H7 (cell line): ENCODE results near the gene CYBA. TPM values are rescaled to one million over a fixed set of nuclear protein-coding genes. Genes with fewer than 3 reads are reported as not detected.
A peak's percentile ranks its signal among the peaks of the same experiment; 100 is the strongest.

Experiments
- DNase-seq: peaks from one replicate; pipeline ENCODE4 v3.0.0; 2012
- H3K27me3 ChIP-seq: 2 replicates; pipeline ENCODE4 v1.6.0; 2011; ENCODE audit warnings: mild to moderate bottlenecking, low read length; ENCODE audit not compliant: control insufficient read depth, insufficient read depth
- H3K36me3 ChIP-seq: replicated peaks from 2 replicates; pipeline ENCODE4 v1.5.1; 2011; ENCODE audit warnings: low read length; ENCODE audit not compliant: control insufficient read depth, insufficient read depth
- H3K4me3 ChIP-seq: 2 replicates; pipeline ENCODE4 v1.5.1; 2011; ENCODE audit warnings: low read depth, mild to moderate bottlenecking, control low read depth, low read length, moderate library complexity; ENCODE audit not compliant: insufficient read depth
- total RNA-seq: library from RNA; depleted of rRNA; stranded (reverse); fragments of >200 nt; shearing (Covaris generic); gene quantifications from 2 replicates; pipeline ENCODE4 v1.2.3, GENCODE V29; 2014

The CYBA gene
- total RNA-seq, 1 experiment from 2014 or later: 215 TPM

GRCh38 chr16:88628512-88628974 is 22.3 kb downstream of the CYBA start:
- H3K36me3 ChIP-seq: peaks cover 15% of the 10 kb centered on the region
- peak; percentile 95 for DNase-seq
- H3K4me3 ChIP-seq: no peak overlapping the region
- H3K27me3 ChIP-seq: no peaks in the 10 kb centered on the region

- Histone ChIP-seq H3K36me3 (peaks cover 20% of the 10 kb centered on the region), H3K4me3 (no peak overlapping the region), H3K27me3 (no peaks in the 10 kb centered on the region)
- no peak for DNase-seq
Observed at GRCh38 chr16:88627531-88628411, 23.1 kb downstream of the CYBA start.

GRCh38 chr16:88626646-88627045 is 24.2 kb downstream of the CYBA start:
- no peak for DNase-seq
- H3K36me3 ChIP-seq: peaks cover 24% of the 10 kb centered on the region
- no peak overlapping the region for H3K4me3 ChIP-seq
- no peaks in the 10 kb centered on the region for H3K27me3 ChIP-seq

- Histone ChIP-seq H3K4me3 (no peak overlapping the region), H3K36me3 (peaks cover 22% of the 10 kb centered on the region), H3K27me3 (no peaks in the 10 kb centered on the region)
- DNase-seq: peak; percentile 75
Observed at GRCh38 chr16:88624977-88625576, 25.8 kb downstream of the CYBA start.

GRCh38 chr16:88624481-88624880 is 26.4 kb downstream of the CYBA start:
- H3K4me3 ChIP-seq: no peak overlapping the region
- peaks cover 17% of the 10 kb centered on the region for H3K36me3 ChIP-seq
- DNase-seq: no peak

GRCh38 chr16:88623858-88624257 is 27.0 kb downstream of the CYBA start:
- Histone ChIP-seq H3K4me3 (no peak overlapping the region), H3K36me3 (peaks cover 16% of the 10 kb centered on the region), H3K27me3 (no peaks in the 10 kb centered on the region)

More at GRCh38 chr16:88624481-88624880, 26.4 kb downstream of the CYBA start:
- no peaks in the 10 kb centered on the region for H3K27me3 ChIP-seq

GRCh38 chr16:88622866-88623265 is 28.0 kb downstream of the CYBA start:
- H3K36me3 ChIP-seq: peaks cover 14% of the 10 kb centered on the region
- DNase-seq: no peak
- no peaks in the 10 kb centered on the region for H3K27me3 ChIP-seq
- no peak overlapping the region for H3K4me3 ChIP-seq

More at GRCh38 chr16:88623858-88624257, 27.0 kb downstream of the CYBA start:
- DNase-seq: no peak

GRCh38 chr16:88622125-88622524 is 28.7 kb downstream of the CYBA start:
- no peaks in the 10 kb centered on the region for H3K27me3 ChIP-seq
- H3K4me3 ChIP-seq: no peak overlapping the region
- no peak for DNase-seq
- peaks cover 14% of the 10 kb centered on the region for H3K36me3 ChIP-seq

- Histone ChIP-seq H3K27me3 (no peaks in the 10 kb centered on the region), H3K36me3 (peaks cover 11% of the 10 kb centered on the region), H3K4me3 (no peak overlapping the region)
- DNase-seq: no peak
Observed at GRCh38 chr16:88619859-88620815, 30.7 kb downstream of the CYBA start.

GRCh38 chr16:88618956-88619667 is 31.7 kb downstream of the CYBA start:
- Histone ChIP-seq H3K36me3 (peaks cover 11% of the 10 kb centered on the region), H3K4me3 (no peak overlapping the region), H3K27me3 (no peaks in the 10 kb centered on the region)
- DNase-seq: no peak

- no peaks in the 10 kb centered on the region for H3K27me3 ChIP-seq
- H3K4me3 ChIP-seq: no peak overlapping the region
- peaks cover 8% of the 10 kb centered on the region for H3K36me3 ChIP-seq
- no peak for DNase-seq
Observed at GRCh38 chr16:88618182-88618955, 32.5 kb downstream of the CYBA start.

- Histone ChIP-seq H3K27me3 (no peaks in the 10 kb centered on the region), H3K4me3 (no peak overlapping the region), H3K36me3 (peaks cover 4% of the 10 kb centered on the region)
- DNase-seq: no peak
Observed at GRCh38 chr16:88617268-88618031, 33.4 kb downstream of the CYBA start.

GRCh38 chr16:88616736-88617135 is 34.1 kb downstream of the CYBA start:
- H3K27me3 ChIP-seq: no peaks in the 10 kb centered on the region
- no peak overlapping the region for H3K4me3 ChIP-seq
- peaks cover 3% of the 10 kb centered on the region for H3K36me3 ChIP-seq
- no peak for DNase-seq
